IMR-90 (cell line): ENCODE results near the gene MOB2. TPM values are rescaled to one million over a fixed set of nuclear protein-coding genes. Genes with fewer than 3 reads are reported as not detected.

Source experiments
- polyA plus RNA-seq, 3 experiments: library from polyadenylated mRNA; depleted of rRNA; stranded (reverse); fragments of >200 nt; gene quantifications; 2 replicates each; pipeline ENCODE4 v1.2.3, GENCODE V29; 2012; ENCODE audit warnings: low replicate concordance in 1 of 3
- total RNA-seq: library from RNA; depleted of rRNA; stranded (reverse); fragments of >200 nt; gene quantifications from 2 replicates; pipeline ENCODE4 v1.2.3, GENCODE V29; 2012; rRNA removed

The MOB2 gene
- total and polyA plus RNA-seq, 2 of the 4 experiments (the other 2 are of a cell fraction): 23.7 to 36.2 TPM

Other genes starting within 250 kb of the MOB2 start
- gene TOLLIP, start 177.1 kb downstream of the MOB2 start, total RNA-seq: 18.9 and 19.7 TPM in 2 replicates
- gene TOLLIP, start 177.1 kb downstream of the MOB2 start, polyA plus RNA-seq (2012; rRNA removed): 42.9 and 44.7 TPM in 2 replicates
- under 0.01 and 0.18 TPM in 2 replicates for gene BRSK2, start 96.8 kb downstream of the MOB2 start, total RNA-seq
- 0.55 and 0.62 TPM in 2 replicates for gene BRSK2, start 96.8 kb downstream of the MOB2 start, polyA plus RNA-seq (2012; rRNA removed)
- 0.28 and 0.72 TPM in 2 replicates for gene DUSP8, start 85.5 kb upstream of the MOB2 start, total RNA-seq
- 4.2 and 4.7 TPM in 2 replicates for gene DUSP8, start 85.5 kb upstream of the MOB2 start, polyA plus RNA-seq (2012; rRNA removed)
- not detected in 2 replicates for gene KRTAP5-1, start 98.5 kb upstream of the MOB2 start, total RNA-seq
- not detected in 2 replicates for gene KRTAP5-1, start 98.5 kb upstream of the MOB2 start, polyA plus RNA-seq (2012; rRNA removed)
- not detected in 2 replicates for gene KRTAP5-2, start 111.5 kb upstream of the MOB2 start, total RNA-seq
- not detected in 2 replicates for gene KRTAP5-2, start 111.5 kb upstream of the MOB2 start, polyA plus RNA-seq (2012; rRNA removed)
- not detected in 2 replicates for gene KRTAP5-3, start 121.7 kb upstream of the MOB2 start, total RNA-seq
- not detected in 2 replicates for gene KRTAP5-3, start 121.7 kb upstream of the MOB2 start, polyA plus RNA-seq (2012; rRNA removed)
- not detected in 2 replicates for gene KRTAP5-4, start 135.4 kb upstream of the MOB2 start, total RNA-seq
- gene KRTAP5-4, start 135.4 kb upstream of the MOB2 start, polyA plus RNA-seq (2012; rRNA removed): not detected in 2 replicates
- not detected in 2 replicates for gene KRTAP5-5, start 143.0 kb upstream of the MOB2 start, total RNA-seq
- not detected in 2 replicates for gene KRTAP5-5, start 143.0 kb upstream of the MOB2 start, polyA plus RNA-seq (2012; rRNA removed)
- not detected in 2 replicates for gene KRTAP5-6, start 210.4 kb upstream of the MOB2 start, total RNA-seq
- not detected in 2 replicates for gene KRTAP5-6, start 210.4 kb upstream of the MOB2 start, polyA plus RNA-seq (2012; rRNA removed)